Measurements from ENCODE around the gene FAM151B. TPM values are rescaled to one million over a fixed set of nuclear protein-coding genes. Genes with fewer than 3 reads are reported as not detected.

The FAM151B gene
- total and polyA plus RNA-seq, 2 of the 8 experiments (the other 6 are each of a cell fraction or from before 2014, with no cell fraction given): 0.62 to 1.1 TPM

DNA sequence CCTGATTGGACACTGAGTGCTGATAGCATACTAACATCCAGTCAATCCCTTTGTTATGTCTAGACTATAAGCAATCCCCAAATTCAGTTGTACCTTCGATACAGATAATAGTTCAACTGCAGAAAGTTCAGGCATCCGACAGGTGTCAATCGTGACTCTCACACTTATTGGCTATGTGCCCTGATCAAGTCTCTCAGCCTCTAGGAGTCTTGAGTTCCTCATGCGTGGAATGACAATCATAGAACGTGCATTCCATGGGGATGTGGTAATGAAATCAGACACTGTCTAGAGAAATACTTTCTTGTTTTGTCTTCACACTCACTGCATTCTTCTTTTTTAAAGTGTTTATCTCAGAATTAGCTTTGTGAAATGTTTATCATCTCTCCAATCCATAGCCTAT lies 77.4 kb downstream of the FAM151B start:
- H3K27ac ChIP-seq (ENCODE audit: low read depth, low read length): no peak overlapping the region
- POLR2A ChIA-PET (ENCODE audit: partially characterized antibody): no interaction called here
- peaks cover 2 to 7% (median 5%) of the 10 kb centered on the region in 4 experiments for H3K4me1 ChIP-seq (replicated peaks in 1 of 4; ENCODE audit: control insufficient read depth in 3 of 4, insufficient read depth in 4 of 4, low read length in 3 of 4)
- H2BK15ac ChIP-seq (ENCODE audit: low read length): no peak overlapping the region
- DNase-seq (ENCODE audit: low read depth in 1 of 2, low spot score in 2 of 2): no peak
- H2BK12ac ChIP-seq (ENCODE audit: low read depth, low read length): no peak overlapping the region
- no peaks in the 10 kb centered on the region for H3K36me3 ChIP-seq (ENCODE audit: control insufficient read depth in 2 of 4, insufficient read depth in 4 of 4, low read length in 3 of 4)
- no peak overlapping the region for H3K23ac ChIP-seq (ENCODE audit: insufficient read length)
- H4K8ac ChIP-seq (ENCODE audit: extremely low read depth, insufficient read depth, low read length): no peak overlapping the region
- no peak overlapping the region for H3K18ac ChIP-seq (ENCODE audit: extremely low read depth, low read length)
- no peak overlapping the region for H4K91ac ChIP-seq (replicated peaks; ENCODE audit: insufficient read length, low read length)
- H2BK20ac ChIP-seq (ENCODE audit: low read length): no peak overlapping the region
- H3K23me2 ChIP-seq (ENCODE audit: low read depth, low read length): peaks cover 13% of the 10 kb centered on the region; the same call in 1 of the 2 replicates
- H3K79me1 ChIP-seq (ENCODE audit: low read depth, low read length): no peaks in the 10 kb centered on the region
- TF ChIP-seq FOSL1 (IDR thresholded peaks at IDR 0.05; ENCODE audit: insufficient read depth, low read depth, low read length) (no peak), NANOG (IDR thresholded peaks at IDR 0.05; ENCODE audit: insufficient read depth, low read depth, low read length, poor library complexity, severe bottlenecking) (no peak), KDM4A (IDR thresholded peaks at IDR 0.05; ENCODE audit: low read depth, low read length, severe bottlenecking) (no peak), SP2 (IDR thresholded peaks at IDR 0.05; ENCODE audit: low read length) (no peak)
- peaks cover 13 to 29% (median 23%) of the 10 kb centered on the region in 4 experiments for H3K27me3 ChIP-seq (replicated peaks in 1 of 4; ENCODE audit: control insufficient read depth in 3 of 4, extremely low read depth in 1 of 4, insufficient read depth in 3 of 4, low read length in 3 of 4)
- no peak overlapping the region for H3K14ac ChIP-seq (ENCODE audit: insufficient read length)
- H3K79me2 ChIP-seq (ENCODE audit: control insufficient read depth in 1 of 2, insufficient read depth in 2 of 2, low read length in 2 of 2): no peaks in the 10 kb centered on the region
- no peak overlapping the region for H3K4me3 ChIP-seq (ENCODE audit: extremely low read depth in 1 of 4, insufficient read depth in 2 of 4, low read depth in 3 of 4, low read length in 4 of 4)
- CTCF ChIA-PET (ENCODE audit: partially characterized antibody): no interaction called here
- no peaks in the 10 kb centered on the region for H3K9me3 ChIP-seq (ENCODE audit: insufficient read depth in 2 of 2, low read depth in 1 of 2, low read length in 1 of 2)
- no peak overlapping the region for H2AFZ ChIP-seq (ENCODE audit: low read length)
- no peak overlapping the region for H3K4ac ChIP-seq (replicated peaks; ENCODE audit: insufficient read length, low read depth, low read length)
- no peak for FAIRE-seq
- no peak overlapping the region for H2BK5ac ChIP-seq (ENCODE audit: low read depth, low read length)
- no peak overlapping the region for H3K56ac ChIP-seq (replicated peaks; ENCODE audit: insufficient read length, low read depth, low read length)
- no peak overlapping the region for H3K9ac ChIP-seq (replicated peaks in 1 of 4; ENCODE audit: extremely low read depth in 1 of 4, low read depth in 3 of 4, low read length in 3 of 4)
- no peaks in the 10 kb centered on the region for H4K20me1 ChIP-seq (replicated peaks in 1 of 2; ENCODE audit: control insufficient read depth in 1 of 2, insufficient read depth in 2 of 2, low read length in 2 of 2)
- H2AK5ac ChIP-seq (ENCODE audit: low read depth, low read length): no peak overlapping the region
- no peak overlapping the region for H4K5ac ChIP-seq (ENCODE audit: insufficient read length, low read depth, low read length)
- no peak overlapping the region for H2BK120ac ChIP-seq (replicated peaks; ENCODE audit: low read depth, low read length)
- H3K4me2 ChIP-seq (ENCODE audit: insufficient read depth in 1 of 2, low read depth in 2 of 2, low read length in 2 of 2): no peak overlapping the region
- 85% methylated on average over 5 of the region's 5 CpGs; no CpG with 5 or more reads in 1 of the 2 experiments for WGBS, 2 experiments (ENCODE audit: extremely low coverage in 1 of 2, insufficient coverage in 1 of 2, insufficient read length in 1 of 2, insufficient replicate concordance in 2 of 2, low coverage in 1 of 2, low lambda C conversion rate in 2 of 2, missing lambda C conversion rate in 1 of 2)
